WI38 (cell line): ENCODE measurements around the gene ANTXR1.

Source experiments
- H3K4me3 ChIP-seq: 2 replicates; pipeline ENCODE4 v1.5.1; 2011; ENCODE audit warnings: low read depth, mild to moderate bottlenecking, control low read depth, low read length
- CTCF ChIP-seq: IDR thresholded peaks from 2 replicates; pipeline ENCODE4 v1.5.1; 2012; ENCODE audit warnings: low read depth, mild to moderate bottlenecking, control low read depth, low read length

Gene ANTXR1

GRCh38 chr2:69271831-69272257, 258.9 kb downstream of the ANTXR1 start:
- TF ChIP-seq CTCF: no peak
- H3K4me3 ChIP-seq: no peak overlapping the region

- H3K4me3 ChIP-seq: no peak overlapping the region
- no peak for TF ChIP-seq CTCF
Measured at GRCh38 chr2:69272803-69273471, 260.0 kb downstream of the ANTXR1 start.

GRCh38 chr2:69275490-69275889, 262.5 kb downstream of the ANTXR1 start:
- no peak overlapping the region for H3K4me3 ChIP-seq
- TF ChIP-seq CTCF: no peak

DNA sequence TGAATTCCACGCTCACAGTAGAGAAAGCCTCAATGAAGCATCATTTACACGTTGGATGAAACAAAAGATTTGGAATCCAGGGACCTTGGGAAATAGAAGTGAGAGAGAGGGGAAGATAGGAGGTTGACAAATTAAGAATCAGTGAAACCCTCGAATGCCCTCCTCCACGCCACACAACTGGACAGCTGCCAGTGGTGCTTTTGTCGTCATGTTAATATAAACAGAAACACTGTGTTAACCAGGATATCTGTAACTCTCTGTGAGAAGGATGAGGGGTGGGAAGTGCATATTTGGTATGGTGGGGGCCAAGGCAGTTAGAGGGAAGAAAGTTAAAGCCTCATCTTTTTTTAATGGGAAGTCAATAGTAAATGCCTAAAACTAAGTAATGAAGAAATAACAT, 265.4 kb downstream of the ANTXR1 start:
- no peak overlapping the region for H3K4me3 ChIP-seq
- TF ChIP-seq CTCF: no peak

- no peak for TF ChIP-seq CTCF
- no peak overlapping the region for H3K4me3 ChIP-seq
Measured at GRCh38 chr2:69279211-69279610, 266.2 kb downstream of the ANTXR1 start.

DNA sequence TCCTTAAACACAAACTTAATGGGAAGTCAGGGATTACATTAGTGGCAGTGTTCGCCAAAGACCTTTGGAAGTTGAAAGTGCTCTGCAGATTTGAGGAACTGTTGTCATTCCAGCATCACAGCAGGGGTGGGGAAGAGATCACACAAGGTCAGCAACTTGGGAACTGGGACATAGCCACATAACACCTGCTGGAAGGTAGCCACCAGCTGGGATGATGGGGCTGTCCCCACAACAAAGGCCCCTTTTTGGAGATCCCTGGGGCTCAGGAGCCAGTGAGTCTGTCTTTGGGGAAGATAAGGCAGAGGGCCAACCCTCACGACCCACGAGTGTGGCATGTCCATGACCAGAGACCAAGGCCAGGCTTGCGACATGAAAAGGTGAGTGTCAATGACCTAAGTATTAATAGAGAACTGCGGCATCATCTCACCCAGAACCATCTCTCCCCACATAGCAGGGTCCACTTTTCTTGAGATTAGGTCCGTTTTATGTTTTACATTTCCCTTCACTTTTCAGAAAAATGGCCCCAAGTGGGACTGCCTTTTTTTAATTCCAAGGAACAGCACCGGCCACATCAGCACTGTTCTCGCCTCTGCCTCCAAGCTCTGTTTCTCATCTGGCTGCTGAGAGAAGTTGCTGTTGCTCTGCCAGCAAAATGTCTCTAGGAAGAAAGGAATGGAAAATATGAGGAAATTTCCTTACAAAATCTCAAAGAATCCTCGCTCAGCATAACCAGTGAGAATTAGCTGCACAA, 267.1 kb downstream of the ANTXR1 start:
- H3K4me3 ChIP-seq: no peak overlapping the region
- no peak for TF ChIP-seq CTCF

- no peak for TF ChIP-seq CTCF
- no peak overlapping the region for H3K4me3 ChIP-seq
Measured at GRCh38 chr2:69280796-69281412, 267.9 kb downstream of the ANTXR1 start.
